ENCODE measurements around the gene CEP112. TPM values are rescaled to one million over a fixed set of nuclear protein-coding genes. Genes with fewer than 3 reads are reported as not detected.

The CEP112 gene
- total and polyA plus RNA-seq, 2 experiments from 2014 or later, result 4.0 to 4.3 TPM

GRCh38 chr17:65626451-65626850 lies 565.5 kb downstream of the CEP112 start:
- Histone ChIP-seq H3K36me3 (ENCODE audit: insufficient read depth) (no peaks in the 10 kb centered on the region), H3K27me3 (ENCODE audit: insufficient read depth) (no peaks in the 10 kb centered on the region), H4K20me1 (replicated peaks; ENCODE audit: insufficient read depth) (no peaks in the 10 kb centered on the region), H3K79me2 (replicated peaks; ENCODE audit: insufficient read depth) (no peaks in the 10 kb centered on the region), H3F3A (replicated peaks; ENCODE audit: low read depth) (no peaks in the 10 kb centered on the region), H3K4me1 (ENCODE audit: insufficient read depth) (no peaks in the 10 kb centered on the region; the same call in 1 of the 2 replicates), H3K27ac (ENCODE audit: low read depth) (no peak overlapping the region), H3K4me3 (no peak overlapping the region), H3K4me2 (no peak overlapping the region), H2AFZ (no peak overlapping the region), H3K9me2 (ENCODE audit: insufficient read depth) (no peaks in the 10 kb centered on the region)
- Mint-ChIP-seq H3K27ac (no peak overlapping the region), H3K36me3 (ENCODE audit: low read depth) (peaks cover 3% of the 10 kb centered on the region; the same call in 1 of the 3 replicates), H3K27me3 (ENCODE audit: insufficient read depth, low read depth, poor library complexity) (peaks cover 7% of the 10 kb centered on the region), H3K9me3 (peaks cover 3% of the 10 kb centered on the region; the same call in 1 of the 3 replicates), H3K4me1 (peaks cover 24% of the 10 kb centered on the region), H3K4me3 (no peak overlapping the region)
- ATAC-seq (no peak), DNase-seq (ENCODE audit: low spot score) (no peak)
- TF ChIP-seq EZH2 (IDR thresholded peaks at IDR 0.05; ENCODE audit: low read depth, unreplicated experiment) (no peak), ETS1 (IDR thresholded peaks at IDR 0.05) (no peak), CREB1 (CRISPR knock-in tag; IDR thresholded peaks at IDR 0.05; ENCODE audit: low read depth) (no peak), ZNF462 (CRISPR knock-in tag; IDR thresholded peaks at IDR 0.05) (no peak), ZNF114 (CRISPR knock-in tag; IDR thresholded peaks at IDR 0.05) (no peak), STAT1 (IDR thresholded peaks at IDR 0.05; ENCODE audit: unreplicated experiment) (no peak), ZNF331 (CRISPR knock-in tag; IDR thresholded peaks at IDR 0.05; ENCODE audit: low read depth) (no peak), NANOG (IDR thresholded peaks at IDR 0.05; ENCODE audit: borderline replicate concordance) (no peak), JUNB (IDR thresholded peaks at IDR 0.05; ENCODE audit: unreplicated experiment) (no peak), CTCF (conservative IDR thresholded peaks at IDR 0.05; ENCODE audit: low read depth in 2 of 2) (no peak), POLR2AphosphoS5 (IDR thresholded peaks at IDR 0.05; ENCODE audit: low read depth) (no peak), REST (IDR thresholded peaks at IDR 0.05; ENCODE audit: unreplicated experiment) (no peak), EZH2phosphoT487 (IDR thresholded peaks at IDR 0.05; ENCODE audit: unreplicated experiment) (no peak)
